ENCODE measurements around the gene RASGRP4.

DNA sequence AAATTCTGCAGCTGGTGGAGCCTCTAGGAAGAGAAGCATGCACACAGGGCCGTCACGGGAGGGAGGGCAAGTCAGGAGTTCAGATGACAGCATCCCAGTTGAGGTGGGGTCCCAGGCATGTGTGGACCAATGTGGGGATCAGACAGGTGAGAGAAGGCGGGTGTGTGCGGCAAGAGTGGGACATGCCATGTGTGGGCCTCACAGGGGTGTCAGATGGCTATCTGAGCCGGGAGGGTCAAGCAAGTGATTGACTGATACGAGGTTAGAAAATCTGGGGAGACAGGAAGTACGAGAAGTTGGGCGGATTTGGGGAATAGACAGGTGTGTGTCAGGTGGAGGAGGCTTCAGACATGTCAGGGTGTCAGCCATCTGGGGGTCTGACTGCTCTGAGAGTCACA lies 8.9 kb downstream of the RASGRP4 start:
- TF ChIP-seq CTCF (conservative IDR thresholded peaks at IDR 0.05; ENCODE audit: low read length) (no peak), EZH2phosphoT487 (IDR thresholded peaks at IDR 0.05; ENCODE audit: borderline replicate concordance) (no peak)
